Measurements from ENCODE around the gene ZNF668.
"Not testable (repeated sequence)": the region's sequence is repeated elsewhere in the genome, so short reads cannot be mapped to it uniquely, and the experiment has no call there.

Gene ZNF668

DNA sequence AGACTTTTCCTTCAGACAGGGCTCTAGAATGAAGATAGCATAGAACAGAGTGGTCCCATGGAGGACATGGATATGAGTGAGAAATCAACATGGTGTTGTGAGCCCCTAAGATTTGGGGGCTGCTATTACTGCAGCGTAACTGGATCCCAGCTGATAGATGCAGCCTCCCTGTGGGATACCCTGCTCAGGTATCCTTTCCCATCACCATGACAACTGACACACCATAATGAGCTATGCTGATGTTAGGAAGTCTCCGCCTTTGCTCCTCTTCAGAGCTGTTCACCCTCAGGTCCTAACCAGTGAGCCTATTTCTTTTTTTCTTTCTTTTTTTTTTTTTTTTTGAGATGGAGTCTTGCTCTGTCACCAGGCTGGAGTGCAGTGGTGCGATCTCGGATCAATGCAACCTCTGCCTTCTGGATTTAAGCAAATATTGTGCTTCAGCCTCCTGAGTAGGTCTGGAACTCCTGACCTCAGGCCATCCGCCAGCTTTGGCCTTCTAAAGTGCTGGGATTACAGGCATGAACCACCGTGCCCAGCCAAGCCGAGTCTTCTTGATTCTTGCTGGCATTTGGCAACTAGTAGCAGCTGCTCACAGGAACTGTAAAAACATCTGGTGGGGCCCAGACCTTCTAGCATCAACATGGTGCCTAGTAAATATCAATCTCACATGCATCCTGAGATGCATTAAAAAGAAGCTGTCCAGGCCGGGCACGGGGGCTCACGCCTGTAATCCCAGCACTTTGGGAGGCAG, 23.6 kb downstream of the ZNF668 start:
- DNase-seq = no peak

DNA sequence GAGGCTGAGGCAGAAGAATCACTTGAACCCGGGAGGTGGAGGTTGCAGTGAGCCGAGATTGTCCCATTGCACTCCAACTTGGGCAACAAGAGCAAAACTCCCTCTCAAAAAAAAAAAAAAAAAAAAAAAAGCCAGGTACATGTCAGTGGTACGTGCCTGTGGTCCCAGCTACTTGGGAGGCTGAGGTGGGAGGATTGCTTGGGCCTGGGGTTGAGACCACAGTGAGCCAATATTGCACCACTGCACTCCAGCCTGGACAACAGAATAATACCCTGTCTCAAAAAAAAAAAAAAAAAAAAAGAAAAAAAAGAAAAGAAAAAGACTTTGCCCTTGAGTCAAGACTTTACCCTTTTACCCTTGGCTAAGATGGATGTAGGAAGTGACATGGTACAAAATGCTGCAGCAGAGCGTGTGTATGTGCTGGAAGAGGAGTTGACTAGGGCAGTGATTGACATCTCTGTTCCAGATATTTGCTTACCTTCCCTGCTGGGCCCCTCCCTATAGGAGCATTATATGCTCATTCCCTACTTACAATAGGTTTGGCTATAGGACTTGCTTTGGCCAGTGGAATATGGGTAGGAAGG, 30.1 kb downstream of the ZNF668 start:
- no peak for DNase-seq

DNA sequence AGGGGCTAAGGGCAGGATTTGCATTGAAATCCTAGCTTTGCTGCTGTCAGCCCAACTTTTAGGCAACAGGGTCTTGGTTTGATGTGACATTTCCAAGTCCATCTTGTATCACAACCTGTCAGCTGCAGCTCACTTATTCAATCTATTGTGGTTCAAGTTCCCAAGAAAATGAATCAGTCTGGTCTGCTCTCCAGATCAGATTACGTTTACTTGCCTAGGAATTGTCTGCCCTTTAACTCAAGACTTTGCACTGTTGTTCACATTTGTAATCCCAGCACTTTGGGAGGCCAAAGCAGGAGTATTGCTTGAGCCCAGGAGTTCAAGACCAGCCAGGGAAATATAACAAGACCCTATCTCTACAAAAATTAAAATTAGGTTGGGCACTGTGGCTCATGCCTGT, 30.7 kb downstream of the ZNF668 start:
- DNase-seq = no peak

DNA sequence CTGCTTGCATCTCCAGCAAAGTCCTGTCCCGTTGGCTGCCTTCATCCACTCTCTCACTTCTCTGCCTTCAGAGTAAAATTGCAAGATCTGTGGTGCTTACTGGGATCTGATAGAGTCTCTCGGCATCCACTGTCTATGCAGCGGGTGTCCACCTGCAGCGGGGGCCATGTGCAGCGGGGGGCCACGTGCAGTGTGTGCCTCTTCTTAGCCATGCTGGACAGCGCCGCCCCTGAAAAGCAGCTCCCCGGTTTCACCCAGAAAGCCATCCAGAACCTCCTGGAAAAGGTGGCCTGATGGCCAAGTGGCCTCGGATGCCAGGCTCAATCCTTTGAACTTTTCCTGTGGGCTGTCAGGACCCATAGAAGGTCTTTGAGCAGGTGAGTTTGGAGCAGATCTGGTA, 31.2 kb downstream of the ZNF668 start:
- DNase-seq = no peak

DNA sequence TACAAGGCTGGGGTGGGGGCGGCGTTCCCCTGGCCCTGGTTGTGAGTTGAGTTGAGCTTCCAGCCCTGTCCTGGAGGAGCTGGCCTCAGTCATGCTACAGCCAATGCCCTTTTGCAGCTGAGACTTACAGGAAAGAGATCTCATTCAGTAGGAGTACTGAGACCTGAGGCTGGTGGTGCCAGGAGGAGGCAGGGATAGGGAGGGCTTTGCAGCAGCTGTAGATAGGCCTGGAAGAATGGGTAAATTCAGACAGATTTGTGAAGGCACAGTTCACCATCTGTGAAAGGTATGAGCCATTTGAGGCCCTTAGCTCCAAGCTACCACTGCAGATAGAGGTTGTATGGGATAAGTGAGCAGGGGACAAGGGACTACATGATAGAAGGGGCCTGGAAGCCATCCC, 35.0 kb downstream of the ZNF668 start:
- DNase-seq = no peak

DNA sequence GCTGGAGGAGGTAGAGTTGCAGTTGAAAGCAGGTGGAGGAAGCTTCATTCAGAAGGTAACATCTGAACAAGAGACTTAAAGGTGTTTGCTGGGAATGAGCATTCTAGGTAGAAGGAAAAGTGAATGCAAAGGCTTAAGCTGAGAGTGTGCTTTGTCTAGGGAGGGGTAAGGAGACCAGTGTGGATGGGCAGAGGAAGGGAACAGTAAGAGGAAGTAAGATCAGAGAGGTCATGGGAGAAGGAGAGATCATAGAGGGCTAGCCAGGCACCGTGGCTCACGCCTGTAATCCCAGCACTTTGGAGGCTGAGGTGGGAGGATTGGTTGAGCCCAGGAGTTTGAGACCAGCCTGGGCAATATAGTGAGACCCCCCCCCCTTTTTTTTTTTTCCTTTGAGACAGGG, 37.3 kb downstream of the ZNF668 start:
- DNase-seq = no peak

DNA sequence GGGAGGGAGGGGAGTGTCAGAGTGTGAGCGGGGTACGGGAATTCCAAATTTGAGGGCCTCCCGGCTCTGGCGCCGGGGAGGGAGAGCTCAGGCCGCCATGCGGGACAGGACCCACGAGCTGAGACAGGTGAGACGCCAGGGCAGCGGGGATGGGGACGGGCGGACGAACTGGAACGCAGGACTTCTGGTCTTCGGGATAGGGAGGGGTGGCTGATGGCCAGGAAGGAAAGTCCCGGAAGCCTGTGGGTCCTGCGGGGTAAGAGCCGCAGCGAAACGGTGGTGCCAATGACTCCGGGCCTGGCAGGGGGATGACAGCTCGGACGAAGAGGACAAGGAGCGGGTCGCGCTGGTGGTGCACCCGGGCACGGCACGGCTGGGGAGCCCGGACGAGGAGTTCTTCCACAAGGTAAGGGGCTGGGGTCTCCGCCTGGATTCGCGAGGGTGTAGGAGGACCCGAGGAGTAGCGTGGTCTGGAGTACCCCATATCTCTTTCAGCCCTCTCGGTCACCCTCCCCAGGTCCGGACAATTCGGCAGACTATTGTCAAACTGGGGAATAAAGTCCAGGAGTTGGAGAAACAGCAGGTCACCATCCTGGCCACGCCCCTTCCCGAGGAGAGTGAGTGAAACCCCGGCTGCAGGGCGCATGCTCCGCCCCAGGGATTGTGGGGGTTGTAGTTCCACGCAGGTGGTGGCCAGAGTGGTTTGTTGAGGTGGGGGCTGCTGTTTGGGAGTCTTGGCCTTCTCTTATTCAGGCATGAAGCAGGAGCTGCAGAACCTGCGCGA, 40.1 kb downstream of the ZNF668 start:
- DNase-seq = peak; percentile 35

DNA sequence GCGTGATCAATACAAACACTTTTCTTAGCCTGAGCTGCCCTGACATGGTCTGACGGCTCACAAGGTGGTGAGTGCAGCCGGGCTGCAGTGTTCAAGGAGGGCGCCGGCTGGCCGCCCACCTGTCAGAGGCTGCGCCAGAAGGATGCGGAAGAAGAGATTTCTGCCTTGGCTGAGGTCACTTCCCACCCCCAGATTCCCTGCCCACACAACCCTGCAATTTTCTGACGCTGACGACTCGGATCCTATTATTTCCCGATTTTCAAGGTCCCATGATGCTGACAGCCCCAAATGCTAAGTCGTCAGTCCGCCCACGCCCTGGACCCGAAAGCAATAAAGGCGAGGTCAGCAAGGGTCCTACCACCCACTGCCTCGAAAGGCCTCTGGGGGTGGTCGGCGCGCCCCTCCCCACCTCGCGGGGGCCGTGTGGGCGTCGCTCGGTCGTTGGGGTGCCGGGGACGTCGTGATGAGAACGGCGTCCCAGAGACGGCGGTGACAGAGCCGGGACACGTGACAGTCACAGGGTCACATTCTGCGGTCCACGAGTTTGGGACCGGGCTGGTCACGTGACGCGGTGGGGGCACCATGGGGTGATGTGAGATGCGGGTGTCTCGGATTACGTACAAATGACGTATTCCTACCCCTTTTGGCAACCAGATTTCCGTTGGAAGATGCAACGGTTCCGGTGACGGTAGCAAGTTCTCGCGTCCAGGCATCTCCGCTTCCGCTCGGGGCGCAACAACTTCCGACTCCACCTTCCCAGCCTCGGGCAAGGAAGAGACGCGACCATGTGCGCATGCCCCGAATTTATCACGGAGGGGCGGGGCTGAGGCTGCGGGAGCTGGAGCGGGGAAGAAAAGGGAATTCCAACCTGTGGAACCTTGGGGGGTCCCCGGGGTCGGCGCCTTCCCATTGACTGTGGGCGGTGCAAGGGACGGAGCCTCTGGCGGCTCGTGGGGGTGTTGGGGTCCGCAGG, 41.0 kb downstream of the ZNF668 start, which contains the start of gene STX4:
Gene STX4, plus strand, starts transcription at position 823 of the 973 bp plus-strand sequence. CDS start 248 bp downstream, outside the sequence.
- DNase-seq = peak; percentile 82

DNA sequence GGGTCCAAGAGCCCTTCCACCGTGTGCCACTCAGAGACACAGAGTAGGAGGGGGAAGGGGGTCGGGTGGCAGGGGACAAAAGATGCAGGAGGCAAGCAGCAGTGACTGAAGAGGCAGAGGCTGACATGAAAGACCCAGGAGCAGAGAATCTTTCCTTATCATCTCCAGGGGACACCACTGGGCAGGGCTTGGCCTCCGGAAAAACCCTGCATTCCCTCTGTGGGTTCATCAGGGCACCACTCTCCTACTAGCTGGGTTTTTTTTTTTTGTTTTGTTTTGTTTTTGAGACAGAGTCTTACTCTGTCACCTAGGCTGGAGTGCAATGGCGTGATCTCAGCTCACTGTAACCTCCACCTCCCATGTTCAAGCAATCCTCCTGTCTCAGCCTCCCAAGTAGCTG, 42.8 kb downstream of the ZNF668 start:
- no peak for DNase-seq

DNA sequence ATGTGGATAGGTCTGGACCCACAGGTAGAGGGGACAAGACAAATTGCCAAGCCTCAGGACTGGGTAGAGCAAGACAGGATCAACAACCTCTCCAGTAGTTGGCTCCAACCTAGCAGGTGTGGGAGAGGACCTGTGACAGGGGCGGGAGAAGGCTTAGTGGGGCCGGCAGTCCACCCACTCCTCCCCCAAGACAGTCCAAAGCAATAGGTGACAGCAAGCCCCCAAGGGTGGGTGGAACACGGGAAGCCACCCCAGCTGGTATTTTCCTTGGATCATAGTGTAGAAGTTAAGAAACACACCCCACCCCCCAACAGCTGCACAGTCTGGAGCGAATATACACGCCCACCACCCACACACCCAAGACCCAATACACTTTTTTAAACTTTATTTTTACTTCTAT, 44.8 kb downstream of the ZNF668 start:
- DNase-seq = no peak

DNA sequence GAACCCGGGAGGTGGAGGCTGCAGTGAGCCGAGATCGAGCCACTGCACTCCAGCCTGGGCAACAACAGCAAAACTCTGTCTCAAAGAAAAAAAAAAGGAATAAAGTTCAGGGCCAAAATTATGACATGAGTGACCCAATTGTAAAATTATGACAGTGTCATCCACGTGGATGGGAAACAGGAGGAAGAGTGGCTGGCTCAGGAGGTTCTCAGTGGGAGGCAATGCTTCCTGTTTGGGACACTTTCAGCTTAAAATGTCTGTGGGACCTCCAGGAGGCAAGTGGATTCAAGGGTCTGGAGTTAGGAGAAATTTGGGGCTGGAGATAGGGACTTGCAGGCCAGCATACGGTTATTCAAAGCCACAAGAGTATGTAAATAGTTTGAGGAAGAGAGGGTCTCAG, 48.7 kb downstream of the ZNF668 start:
- no peak for DNase-seq

DNA sequence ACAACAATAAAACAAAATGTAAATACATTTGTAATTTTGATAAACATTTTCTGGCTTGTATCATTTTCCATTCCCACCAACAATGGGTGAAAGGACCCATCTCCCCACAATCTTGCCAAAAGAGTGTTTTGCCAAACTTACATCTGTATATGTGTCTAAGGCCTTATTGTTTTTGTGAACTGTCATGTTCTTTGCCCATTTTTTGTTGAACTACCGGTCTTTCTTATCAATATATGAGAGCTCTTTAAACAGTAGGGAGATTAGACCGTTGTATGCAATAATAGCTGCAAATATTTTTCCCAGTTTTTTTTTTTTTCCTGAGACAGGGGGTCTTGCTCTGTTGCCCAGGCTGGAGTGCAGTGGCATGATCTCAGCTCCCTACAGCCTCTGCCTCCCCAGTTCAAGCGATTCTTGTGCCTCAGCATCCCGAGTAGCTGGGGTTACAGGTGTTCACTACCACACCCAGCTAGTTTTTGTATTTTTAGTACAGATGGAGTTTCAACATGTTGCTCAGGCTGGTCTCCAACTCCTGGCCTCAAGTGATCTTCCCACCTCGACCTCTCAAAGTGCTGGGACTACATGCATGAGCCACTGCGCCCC, 50.3 kb downstream of the ZNF668 start:
- DNase-seq = no peak

DNA sequence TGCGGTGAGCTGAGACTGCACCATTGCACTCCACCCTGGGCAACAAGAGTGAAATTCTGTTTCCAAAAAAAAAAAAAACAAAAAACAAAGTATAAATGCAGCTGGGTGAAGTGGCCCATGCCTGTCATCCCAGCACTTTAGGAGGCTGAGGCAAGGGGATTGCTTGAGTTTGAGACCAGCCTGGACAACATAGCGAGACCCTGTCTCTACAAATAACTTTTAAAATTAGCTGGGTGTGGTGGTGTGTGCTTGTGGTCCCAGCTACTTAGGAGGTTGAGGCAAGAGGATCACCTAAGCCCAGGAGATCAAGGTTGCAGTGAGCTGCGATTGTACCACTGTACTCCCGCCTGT, 50.8 kb downstream of the ZNF668 start:
- DNase-seq = no peak

DNA sequence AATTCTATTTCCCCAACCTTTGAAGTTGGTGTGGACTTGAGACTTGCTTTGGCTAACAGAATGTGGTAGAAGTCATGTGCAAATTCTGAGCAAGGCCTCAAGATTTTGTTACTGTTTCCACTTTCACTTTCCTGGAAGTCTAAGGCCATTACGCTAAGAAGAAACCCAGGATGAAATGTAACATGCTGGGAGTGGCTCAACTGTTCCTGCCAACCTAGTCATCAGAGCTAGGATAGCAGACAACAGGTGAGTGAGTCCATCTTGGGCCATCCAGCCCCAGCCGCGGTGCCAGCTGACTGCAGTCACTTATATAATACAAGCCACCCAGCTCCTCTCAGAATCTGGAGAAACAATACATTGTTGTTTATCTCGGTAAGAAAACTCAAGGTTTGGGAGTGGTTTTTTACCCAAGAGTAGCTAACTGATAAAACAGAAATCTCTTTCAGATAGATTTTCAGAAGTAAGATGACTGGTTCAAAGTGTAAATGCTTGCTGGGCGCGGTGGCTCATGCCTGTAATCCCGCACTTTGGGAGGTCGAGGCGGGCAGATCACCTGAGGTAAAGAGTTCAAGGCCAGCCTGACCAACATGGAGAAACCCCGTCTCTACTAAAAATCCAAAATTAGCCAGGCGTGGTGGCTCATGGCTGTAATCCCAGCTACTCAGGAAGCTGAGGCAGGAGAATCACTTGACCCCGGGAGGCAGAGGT, 51.3 kb downstream of the ZNF668 start:
- no peak for DNase-seq

DNA sequence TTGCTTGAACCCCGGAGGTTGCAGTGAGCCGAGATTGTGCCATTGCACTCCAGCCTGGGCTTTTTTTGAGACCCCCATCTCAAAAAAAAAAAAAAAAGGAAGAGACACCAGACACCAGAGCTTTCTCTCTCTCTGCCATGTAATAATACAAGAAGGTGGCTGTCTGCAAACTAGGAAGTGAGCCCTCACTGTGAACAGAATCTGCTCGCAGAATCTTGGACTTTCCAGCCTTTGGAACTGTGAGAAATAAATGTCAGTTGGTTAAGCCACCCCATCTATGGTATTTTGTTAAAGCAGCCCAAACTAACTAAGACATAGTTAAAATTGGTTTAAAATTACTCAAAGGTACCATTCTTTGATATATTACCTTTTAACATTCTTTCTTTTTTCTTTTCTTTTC, 53.5 kb downstream of the ZNF668 start:
- DNase-seq = no peak

DNA sequence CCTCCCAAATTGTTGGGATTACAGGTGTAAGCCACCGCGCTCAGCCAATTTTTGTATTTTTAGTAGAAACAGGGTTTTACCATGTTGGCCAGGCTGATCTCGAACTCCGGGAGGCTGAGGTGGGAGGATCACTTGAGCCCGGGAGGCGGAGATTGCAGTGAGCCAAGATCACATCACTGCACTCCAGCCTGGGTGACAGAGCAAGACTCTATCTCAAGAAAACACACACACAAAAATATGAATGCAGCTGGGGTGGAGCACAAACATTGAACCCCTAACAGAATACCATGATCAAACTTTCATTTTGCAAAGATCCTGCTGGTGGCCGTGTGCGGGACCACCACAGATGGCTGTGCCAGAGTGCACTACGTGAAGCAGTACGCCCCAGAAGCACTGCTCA, 56.3 kb downstream of the ZNF668 start:
- not testable (repeated sequence) for DNase-seq

DNA sequence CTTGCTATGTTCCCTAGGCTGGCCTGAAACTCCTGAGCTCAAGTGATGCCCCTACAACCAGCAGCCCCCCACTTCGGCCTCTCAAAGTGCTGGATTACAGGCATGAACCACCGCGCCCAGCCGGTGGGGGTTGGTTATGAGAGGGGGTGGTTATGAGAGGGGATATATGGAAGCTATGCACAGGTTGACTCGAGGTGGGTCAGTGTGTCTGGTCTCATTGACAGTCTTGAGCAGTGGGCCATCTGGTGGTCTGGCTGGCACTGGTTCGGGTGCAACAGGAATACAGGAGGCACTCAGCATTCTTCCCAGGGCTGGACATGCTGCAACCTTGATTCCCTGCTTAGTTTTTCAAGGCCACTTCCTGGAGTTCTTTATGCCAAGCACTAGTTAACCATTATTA, 58.0 kb downstream of the ZNF668 start:
- DNase-seq = no peak

DNA sequence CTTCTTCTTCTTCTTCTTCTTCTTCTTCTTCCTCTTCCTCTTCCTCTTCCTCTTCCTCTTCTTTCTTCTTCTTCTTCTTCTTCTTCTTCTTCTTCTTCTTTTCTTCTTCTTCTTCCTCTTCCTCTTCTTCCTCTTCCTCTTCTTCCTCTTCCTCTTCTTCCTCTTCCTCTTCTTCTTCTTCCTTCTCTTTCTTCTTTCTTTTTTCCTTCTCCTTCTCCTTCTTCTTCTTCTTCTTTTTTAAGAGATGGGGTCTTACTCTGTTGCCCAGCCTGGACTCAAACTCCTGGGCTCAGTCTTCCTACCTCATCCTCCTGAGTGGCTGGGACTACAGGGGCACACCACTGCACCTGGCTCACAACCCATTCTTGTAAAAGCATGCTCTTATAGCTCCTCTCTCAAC, 60.7 kb downstream of the ZNF668 start:
- not testable (repeated sequence) for DNase-seq

DNA sequence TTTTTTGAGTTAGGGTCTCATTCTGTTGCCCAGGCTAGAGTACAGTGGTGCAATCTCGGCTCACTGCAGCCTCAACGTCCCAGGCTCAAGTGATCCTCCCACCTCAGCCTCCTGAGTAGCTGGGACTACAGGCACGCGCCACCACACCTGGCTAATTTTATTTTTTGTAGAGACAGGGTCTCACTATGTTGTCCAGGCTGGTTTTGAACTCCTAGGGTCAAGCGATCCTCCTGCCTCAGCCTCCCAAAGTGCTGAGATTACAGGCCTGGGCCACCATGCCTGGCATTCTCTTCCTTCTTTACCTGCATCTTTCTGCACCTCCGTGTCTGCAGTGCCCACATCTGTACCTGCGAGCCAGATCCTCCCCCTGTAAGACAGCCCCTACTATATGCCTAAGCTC, 62.2 kb downstream of the ZNF668 start:
- DNase-seq = not testable (repeated sequence)

All from NCI-H748 treated with DMSO at 0.1 percent for 48 hours (cell line).